DMS53 treated with DMSO at 0.1 percent for 48 hours (cell line): ENCODE data around the gene PLEKHO2.
A peak's percentile ranks its signal among the peaks of the same experiment; 100 is the strongest.

Source experiments
- DNase-seq: peaks from one replicate; lab custom pipeline; 2025; ENCODE audit not compliant: unreplicated experiment; lab: John Stamatoyannopoulos, UW

Gene PLEKHO2

GRCh38 chr15:64855205-64855975 lies 13.7 kb downstream of the PLEKHO2 start:
- no peak for DNase-seq

- no peak for DNase-seq
Measured at GRCh38 chr15:64856429-64857145, 14.9 kb downstream of the PLEKHO2 start.

GRCh38 chr15:64857421-64857820 lies 15.7 kb downstream of the PLEKHO2 start:
- no peak for DNase-seq

DNA sequence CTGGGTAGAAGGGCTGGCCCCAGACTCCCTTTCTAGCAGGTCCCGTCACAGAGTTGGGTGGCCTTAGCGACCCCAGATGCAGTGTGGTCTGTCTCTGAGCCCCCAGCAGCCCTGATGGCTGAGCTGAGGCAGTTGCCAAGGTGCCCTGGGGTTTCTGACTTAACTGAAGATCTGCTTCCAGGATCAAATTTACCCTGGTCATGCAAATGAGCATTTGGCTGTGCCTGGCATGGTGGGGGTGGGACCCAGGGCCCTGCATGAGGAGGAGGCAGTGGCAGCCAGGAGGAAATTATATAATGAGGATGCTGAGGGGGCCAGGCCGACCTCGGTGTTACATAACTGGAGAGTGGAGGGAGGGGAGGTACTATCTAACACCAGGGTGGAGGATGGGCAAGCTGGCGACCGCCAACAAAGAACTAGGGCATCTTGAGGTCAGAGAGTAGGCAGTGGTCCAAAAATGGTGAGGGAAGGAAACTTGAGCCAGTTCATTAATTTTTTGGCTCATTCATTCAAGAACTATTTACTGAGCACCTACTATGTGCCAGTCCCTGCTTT lies 16.4 kb downstream of the PLEKHO2 start:
- no peak for DNase-seq

DNA sequence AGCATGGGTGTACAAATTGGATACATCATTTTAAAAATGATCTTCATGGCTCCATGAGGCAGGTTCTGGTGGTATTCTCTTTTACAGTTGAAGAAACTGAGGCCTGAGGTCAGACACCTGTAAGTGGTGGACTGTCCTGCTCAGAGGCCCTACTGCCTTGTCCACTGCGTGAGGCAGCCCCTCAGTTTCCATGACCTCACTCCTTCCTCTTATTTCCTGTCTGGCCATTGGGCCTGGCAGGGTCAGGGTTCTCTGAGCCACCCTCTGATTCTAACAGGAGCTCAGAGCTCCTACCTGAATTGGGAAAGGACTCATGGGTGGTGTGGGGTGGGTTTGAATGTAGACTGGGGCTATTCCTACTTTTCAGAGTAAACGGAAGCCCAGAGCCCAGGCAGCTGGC lies 17.5 kb downstream of the PLEKHO2 start:
- no peak for DNase-seq

- DNase-seq, result no peak
Measured at GRCh38 chr15:64861331-64861730, 19.6 kb downstream of the PLEKHO2 start.

DNA sequence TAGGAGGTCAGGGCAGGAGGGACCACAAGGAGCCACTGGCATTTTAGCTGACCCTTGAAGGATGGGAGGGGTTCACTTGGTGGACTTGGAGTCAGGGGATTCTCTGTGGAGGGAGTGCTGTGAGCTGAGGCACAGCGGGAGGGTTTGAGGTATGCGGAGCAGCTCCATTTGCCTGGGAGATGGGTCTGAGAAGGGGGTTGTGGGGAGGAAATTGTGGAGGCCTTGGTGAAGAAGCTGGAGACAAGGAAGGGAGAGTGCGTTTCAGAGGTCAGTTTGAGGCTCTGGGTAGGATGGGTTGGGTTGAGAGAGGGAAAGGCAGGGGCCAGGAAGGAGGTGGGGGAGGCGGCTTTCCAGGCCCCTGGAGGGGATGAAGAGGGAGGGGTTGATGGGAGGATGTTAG lies 20.2 kb downstream of the PLEKHO2 start:
- no peak for DNase-seq

- no peak for DNase-seq
Measured at GRCh38 chr15:64862408-64862807, 20.7 kb downstream of the PLEKHO2 start.

DNA sequence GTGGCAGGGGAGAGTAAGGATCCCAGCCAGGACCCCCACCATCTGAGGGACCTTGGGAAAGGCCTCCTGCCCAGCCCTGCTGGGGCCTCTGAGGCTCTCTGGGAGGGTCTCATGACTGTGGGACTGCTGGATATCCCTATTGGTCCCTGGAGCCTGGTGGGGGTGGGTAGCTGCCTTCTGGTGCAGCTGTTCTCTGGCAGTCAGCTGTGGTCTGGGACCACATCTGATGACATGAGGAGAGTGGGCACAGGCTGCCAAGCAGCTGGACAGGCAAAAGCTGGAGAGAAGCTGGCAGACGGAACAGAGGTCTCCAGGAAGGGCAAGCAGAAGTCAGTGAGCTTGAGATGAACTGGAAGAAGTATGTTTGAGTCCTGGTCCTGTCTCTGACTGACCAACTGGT lies 22.4 kb downstream of the PLEKHO2 start:
- no peak for DNase-seq

DNA sequence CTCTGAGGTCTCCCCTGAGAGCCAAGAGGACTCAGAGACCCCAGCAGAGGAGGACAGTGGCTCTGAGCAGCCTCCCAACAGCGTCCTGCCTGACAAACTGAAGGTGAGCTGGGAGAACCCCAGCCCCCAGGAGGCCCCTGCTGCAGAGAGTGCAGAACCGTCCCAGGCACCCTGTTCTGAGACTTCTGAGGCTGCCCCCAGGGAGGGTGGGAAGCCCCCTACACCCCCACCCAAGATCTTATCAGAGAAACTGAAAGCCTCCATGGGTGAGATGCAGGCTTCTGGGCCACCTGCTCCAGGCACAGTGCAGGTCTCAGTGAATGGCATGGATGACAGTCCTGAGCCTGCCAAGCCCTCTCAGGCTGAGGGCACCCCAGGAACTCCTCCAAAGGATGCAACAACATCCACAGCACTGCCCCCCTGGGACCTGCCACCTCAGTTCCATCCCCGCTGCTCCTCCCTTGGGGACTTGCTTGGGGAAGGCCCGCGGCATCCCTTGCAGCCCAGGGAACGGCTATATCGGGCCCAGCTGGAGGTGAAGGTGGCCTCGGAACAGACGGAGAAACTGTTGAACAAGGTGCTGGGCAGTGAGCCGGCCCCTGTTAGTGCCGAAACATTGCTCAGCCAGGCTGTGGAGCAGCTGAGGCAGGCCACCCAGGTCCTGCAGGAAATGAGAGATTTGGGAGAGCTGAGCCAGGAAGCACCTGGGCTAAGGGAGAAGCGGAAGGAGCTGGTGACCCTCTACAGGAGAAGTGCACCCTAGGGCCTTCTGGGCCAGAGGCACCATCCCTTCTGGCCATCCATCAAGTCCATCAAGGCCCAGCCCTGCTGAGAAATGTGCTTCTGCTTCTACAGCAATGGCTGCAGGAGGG lies 23.6 kb downstream of the PLEKHO2 start:
- DNase-seq, result no peak

DNA sequence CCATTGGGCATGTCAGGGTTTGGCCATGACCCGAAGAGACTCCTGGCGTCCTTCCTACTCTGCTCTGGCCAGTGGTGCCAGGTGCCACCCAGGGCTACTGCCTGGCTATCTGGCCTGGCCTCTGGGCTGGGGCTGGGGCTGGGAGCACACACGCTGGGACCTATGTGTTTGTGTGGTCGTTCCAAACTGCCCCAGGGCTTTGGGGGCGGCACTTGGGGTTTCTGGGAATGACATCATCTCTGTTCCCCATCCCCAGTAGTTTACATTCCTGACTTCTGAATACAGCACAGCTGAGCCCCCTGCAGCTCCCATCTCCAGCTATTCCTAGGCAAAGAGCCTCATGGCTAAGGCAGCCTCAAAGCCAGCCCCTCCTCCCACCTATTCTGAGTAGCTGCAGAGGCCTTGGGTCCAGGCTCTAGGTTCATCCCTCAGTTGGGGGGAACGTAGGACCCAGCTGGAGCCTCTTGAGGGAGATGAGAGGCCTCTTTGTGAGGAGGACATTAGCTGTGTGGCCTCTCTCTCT lies 24.3 kb downstream of the PLEKHO2 start:
- no peak for DNase-seq

GRCh38 chr15:64869501-64869900 lies 27.8 kb downstream of the PLEKHO2 start:
- no peak for DNase-seq

- DNase-seq, result no peak
Measured at GRCh38 chr15:64870353-64870752, 28.6 kb downstream of the PLEKHO2 start.

- DNase-seq, result no peak
Measured at GRCh38 chr15:64875641-64876223, 34.0 kb downstream of the PLEKHO2 start.

- no peak for DNase-seq
Measured at GRCh38 chr15:64877435-64877834, 35.7 kb downstream of the PLEKHO2 start.

DNA sequence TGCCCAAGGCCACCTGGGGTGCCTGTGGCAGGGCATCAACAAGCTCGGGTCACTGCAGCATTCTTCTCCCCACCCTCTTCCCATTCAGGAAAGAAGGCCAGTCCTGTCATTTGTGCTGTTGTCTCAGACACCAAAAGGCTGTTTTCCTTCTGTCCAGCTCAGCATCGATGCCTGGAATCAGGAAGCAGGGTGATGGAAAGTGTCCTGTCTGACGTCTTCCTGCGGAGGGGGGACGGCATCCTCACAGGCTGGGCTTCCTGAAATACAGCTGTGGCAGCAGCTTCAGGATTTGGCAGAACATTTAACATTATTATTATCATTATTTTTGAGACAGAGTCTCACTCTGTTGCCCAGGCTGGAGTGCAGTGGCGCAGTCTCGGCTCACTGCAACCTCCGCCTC lies 37.0 kb downstream of the PLEKHO2 start:
- DNase-seq, result no peak

- DNase-seq, result no peak
Measured at GRCh38 chr15:64883100-64883581, 41.4 kb downstream of the PLEKHO2 start.

DNA sequence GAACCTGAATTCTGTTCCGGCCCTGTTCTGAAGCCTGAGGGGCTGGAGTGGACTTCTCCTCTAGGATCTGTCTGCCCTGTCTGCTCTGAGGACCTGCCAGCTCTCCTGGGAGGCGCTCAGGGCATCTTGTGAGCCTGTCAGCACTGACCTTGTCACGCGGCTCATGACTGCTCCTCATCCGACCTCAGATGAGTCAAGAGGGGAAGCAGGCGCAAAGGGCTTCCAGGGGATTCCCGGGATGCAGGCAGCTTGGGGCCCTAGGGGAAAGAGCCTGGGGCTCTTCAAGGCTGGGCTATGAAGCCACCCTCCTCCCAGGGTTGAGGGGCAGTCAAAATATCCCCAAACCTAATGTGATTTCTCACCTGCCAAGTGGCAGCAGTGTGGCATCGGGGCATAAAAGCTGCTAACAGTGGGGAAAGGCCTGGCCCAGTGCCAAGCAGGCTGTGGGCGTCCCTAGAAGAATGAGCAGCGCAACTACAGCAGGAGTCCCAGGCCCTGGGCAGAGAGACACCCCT lies 42.3 kb downstream of the PLEKHO2 start:
- DNase-seq, result peak; percentile 21

GRCh38 chr15:64884679-64885078 lies 43.0 kb downstream of the PLEKHO2 start:
- DNase-seq, result no peak

DNA sequence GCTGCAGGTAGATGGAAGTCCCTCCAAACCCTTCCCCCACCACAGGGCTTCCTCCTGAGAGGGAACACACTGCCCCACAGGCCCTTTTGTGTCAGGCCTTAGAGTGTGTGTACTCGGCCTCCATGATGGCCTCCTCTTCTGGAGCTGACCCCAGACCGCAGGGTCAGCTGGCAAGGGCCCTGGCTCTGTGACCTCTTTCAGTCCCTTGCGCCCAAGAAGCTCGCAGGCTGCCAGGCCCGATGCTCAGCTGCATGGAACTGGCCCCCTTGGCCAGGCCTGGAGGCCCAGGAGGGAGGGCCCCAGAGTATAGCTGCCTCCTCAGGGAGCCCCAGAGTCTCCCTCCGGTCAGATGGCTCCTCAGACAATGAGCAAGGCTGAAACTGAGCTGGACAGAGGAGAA lies 46.6 kb downstream of the PLEKHO2 start:
- DNase-seq, result no peak
